EH (cell line): ENCODE data around the gene SFMBT2.

ENCODE experiments used
- DNase-seq: peaks from one replicate; pipeline ENCODE4 v3.0.0-alpha.2; 2015; ENCODE audit warnings: low read depth

Gene SFMBT2

GRCh38 chr10:7298495-7298894 is 112.3 kb downstream of the SFMBT2 start:
- DNase-seq, result no peak

DNA sequence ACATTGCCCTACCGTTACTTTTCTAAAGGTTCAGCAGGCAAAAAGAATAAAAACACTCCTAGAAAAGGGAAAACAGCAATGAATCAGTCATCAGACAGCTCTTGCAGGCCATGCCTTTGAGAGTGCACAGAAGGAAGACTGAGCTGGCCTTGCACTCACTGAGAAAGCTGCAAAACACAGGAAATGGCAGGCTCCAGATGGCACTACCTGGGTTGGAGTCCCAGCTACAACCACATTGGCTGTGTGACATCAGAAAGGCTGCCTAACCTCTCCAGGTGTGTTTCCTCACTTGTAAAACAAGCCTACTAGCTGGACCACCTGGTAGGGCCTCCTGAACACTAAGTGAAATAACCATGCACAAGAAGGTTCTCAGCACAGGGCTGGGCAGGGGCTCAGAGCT is 113.7 kb downstream of the SFMBT2 start:
- no peak for DNase-seq

DNA sequence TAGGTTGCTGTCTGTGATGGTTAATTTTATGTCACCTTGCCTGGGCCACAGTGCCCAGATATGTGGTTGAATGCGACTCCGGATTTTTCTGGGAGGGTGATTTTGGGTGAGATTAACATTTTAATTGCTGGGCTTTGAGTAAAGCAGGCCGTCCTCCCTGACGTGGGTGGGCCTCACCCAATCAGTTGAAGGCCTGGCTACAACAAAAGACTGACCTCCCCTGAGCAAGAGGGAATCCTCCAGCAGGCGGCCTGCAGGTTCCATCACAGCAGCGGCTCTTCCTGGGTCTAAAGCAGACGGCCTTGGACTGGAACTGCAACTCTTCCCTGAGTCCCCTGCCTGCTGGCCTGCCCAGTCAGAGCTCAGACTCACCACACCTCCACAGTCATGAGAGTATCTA is 114.2 kb downstream of the SFMBT2 start:
- no peak for DNase-seq

- no peak for DNase-seq
Observed at GRCh38 chr10:7296076-7296475, 114.8 kb downstream of the SFMBT2 start.

- no peak for DNase-seq
Observed at GRCh38 chr10:7293378-7293920, 117.4 kb downstream of the SFMBT2 start.

GRCh38 chr10:7291487-7292270 is 119.2 kb downstream of the SFMBT2 start:
- no peak for DNase-seq

DNA sequence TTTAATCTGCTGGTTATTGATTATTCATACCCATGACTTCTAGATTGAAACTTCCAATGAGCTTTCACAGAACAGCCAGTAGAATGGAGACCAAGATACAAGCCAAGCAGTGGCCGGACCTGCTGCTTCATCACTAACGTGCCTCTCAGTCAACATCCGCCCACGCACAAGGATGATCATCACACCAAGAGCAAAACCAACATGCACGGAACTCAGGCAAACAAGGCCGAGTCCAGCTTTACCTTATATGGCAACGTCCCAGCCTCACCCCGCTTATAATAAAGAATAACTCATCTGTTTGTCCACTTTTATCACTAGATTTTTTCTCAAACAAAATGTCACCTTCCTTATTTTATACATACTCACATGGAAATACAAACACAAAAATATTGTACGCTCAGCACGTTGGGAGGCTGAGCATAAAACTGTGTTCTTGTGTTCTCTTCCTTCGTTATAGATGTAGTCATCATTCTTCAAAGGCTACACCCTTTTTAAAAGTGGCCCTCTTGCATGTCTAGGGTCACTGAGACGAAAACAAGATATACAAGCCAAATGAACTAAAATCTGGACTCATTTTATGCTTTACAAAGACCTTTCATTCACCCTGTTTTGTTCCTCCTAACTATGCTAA is 122.7 kb downstream of the SFMBT2 start:
- no peak for DNase-seq

DNA sequence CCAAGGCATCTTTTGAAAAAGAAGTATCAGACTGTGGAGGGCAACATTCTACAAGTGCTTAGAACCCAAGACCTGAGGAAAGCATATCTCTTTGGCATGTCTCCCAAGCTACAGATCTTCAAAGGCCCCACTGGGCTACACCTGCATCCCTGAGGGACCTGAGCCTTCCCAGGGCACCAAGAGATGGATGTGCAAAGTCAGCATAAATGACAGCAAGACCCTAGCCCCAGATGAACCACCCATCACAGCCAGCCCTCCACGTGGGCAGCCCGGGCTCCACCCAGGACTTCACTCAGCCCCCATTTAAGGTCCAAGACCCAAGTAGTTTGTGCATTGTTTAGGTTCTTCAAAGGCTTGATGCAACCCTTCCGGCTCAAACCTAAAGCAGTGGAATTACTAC is 123.5 kb downstream of the SFMBT2 start:
- DNase-seq, result no peak

GRCh38 chr10:7285522-7286322 is 125.1 kb downstream of the SFMBT2 start:
- no peak for DNase-seq

GRCh38 chr10:7283246-7283645 is 127.6 kb downstream of the SFMBT2 start:
- DNase-seq, result no peak

GRCh38 chr10:7282457-7282856 is 128.4 kb downstream of the SFMBT2 start:
- no peak for DNase-seq

GRCh38 chr10:7281429-7281828 is 129.4 kb downstream of the SFMBT2 start:
- DNase-seq, result no peak

DNA sequence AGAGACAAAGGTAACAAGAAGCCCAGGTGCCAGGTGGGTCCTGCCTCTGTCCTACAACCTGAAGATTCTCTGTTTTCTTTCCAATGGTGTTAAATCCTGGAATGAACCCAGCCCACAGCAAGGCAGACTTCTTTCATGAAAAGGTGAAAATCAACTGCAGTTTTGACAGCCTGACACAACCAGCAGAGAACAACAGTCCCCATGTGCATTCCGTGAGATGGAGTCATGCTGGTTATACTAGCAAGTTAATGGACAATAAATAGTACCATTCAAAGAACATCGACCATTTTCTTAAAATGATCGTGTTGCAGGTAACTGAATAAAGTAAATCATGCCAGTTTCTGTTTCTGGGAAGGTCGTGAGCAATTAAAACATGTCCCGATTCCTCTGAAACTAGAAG is 131.5 kb downstream of the SFMBT2 start:
- no peak for DNase-seq

- DNase-seq, result no peak
Observed at GRCh38 chr10:7277867-7278266, 133.0 kb downstream of the SFMBT2 start.

DNA sequence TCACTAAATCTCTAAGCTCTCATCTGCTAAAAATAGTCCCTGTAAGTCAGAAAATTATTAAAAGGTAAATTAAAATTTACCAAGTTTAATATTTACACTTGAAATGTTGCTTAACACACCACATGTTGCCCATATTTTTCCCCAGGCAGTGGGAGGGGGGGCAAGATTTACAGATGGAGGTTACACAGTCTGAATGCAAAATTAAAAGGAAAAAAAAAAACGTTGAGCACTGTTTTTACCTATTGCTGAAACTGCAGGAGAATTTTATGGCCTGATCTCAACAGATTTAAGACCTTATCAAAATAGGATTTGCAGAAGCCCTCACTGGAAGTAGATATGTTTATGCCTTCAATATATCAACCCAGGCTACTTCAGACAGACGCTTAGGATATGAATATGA is 133.4 kb downstream of the SFMBT2 start:
- DNase-seq, result no peak

- DNase-seq, result no peak
Observed at GRCh38 chr10:7275761-7276440, 134.9 kb downstream of the SFMBT2 start.

- no peak for DNase-seq
Observed at GRCh38 chr10:7274293-7274692, 136.5 kb downstream of the SFMBT2 start.

DNA sequence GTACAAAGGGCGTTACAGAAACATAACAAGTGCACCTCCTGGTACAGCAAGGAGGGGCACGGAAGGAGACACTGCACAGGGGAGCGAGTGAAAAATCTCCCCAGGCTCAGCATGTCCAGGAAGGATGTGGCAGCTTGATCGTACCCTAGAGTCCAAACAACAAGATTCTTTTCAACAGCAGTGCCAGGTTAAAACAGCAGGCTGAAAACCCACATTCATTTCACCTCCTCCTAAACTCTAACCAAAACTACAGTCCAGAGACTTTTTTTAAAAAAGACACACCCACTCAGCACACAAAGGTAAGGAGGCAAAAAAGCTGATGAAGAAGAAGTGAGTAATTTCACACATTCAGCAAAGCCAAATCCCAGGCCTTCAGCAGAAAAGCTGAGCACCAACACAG is 138.8 kb downstream of the SFMBT2 start:
- DNase-seq, result no peak

DNA sequence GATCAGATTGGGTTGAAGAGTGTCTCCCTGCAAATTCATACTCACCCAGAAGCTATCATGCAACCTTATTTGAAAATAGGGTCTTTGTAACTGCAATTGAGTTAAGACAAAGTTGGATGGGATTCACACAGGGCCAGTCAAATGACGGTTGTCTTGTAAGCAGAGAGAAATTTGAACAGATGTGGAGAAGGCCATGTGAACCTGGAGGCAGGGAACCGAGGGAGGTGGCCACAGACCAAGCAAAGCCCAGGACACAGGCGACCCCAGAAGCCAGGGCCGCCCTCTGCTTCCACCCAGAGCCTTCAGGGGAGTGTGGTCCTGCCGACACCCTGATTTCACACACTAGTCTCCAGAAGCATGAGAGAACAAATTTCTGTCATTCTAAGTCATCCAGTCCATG is 140.8 kb downstream of the SFMBT2 start:
- no peak for DNase-seq

- DNase-seq, result no peak
Observed at GRCh38 chr10:7267142-7267541, 143.7 kb downstream of the SFMBT2 start.

DNA sequence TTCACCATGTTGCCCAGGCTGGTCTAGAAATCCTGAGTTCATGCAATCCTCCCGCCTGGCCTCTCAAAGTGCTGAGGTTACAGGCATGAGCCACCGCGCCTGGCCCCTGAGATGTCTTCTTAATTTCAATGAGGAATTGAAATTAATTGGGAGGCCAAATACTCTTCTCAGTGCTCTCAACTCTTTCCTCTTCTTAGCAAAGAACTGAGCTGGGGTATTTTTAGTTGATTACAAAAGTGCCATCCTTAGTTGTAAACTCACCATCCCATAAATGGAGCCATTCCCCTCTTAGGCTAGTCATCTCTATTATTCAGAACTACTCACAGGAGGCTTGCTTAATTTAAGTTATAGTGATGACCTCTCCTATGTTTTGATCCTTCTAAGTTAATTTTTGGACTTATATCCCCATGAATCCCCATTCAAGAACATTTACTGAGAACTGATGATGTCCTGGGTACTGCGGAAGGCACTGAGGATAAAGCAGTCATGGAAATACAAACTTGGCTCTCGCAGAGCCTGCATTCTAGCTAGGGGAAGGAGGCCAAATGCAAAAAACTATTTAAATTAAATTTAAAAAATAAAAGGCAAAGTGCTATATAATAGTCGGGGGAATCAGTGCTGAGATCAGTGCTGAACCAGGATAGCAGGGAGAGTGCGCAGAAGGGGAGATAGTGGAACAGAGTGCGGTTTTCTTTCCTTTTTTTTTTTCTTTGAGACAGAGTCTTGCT is 145.3 kb downstream of the SFMBT2 start:
- DNase-seq, result no peak
